Measurements from ENCODE around the gene JAKMIP1. TPM values are rescaled to one million over a fixed set of nuclear protein-coding genes. Genes with fewer than 3 reads are reported as not detected.
"Not testable (repeated sequence)": the region's sequence is repeated elsewhere in the genome, so short reads cannot be mapped to it uniquely, and the experiment has no call there.

The JAKMIP1 gene
- total RNA-seq, 1 donor from 2014 or later: 4.1 TPM

- DNase-seq (ENCODE audit: low spot score): no peak
Observed at GRCh38 chr4:6143603-6144181, 56.7 kb downstream of the JAKMIP1 start.

- DNase-seq (ENCODE audit: low spot score): no peak
Observed at GRCh38 chr4:6142935-6143602, 57.3 kb downstream of the JAKMIP1 start.

GRCh38 chr4:6142511-6142910 lies 57.8 kb downstream of the JAKMIP1 start:
- DNase-seq (ENCODE audit: low spot score): no peak

- no peak for DNase-seq (ENCODE audit: low spot score)
Observed at GRCh38 chr4:6141554-6141953, 58.8 kb downstream of the JAKMIP1 start.

GRCh38 chr4:6141021-6141420 lies 59.3 kb downstream of the JAKMIP1 start:
- not testable (repeated sequence) for DNase-seq (ENCODE audit: low spot score)

- DNase-seq (ENCODE audit: low spot score): no peak
Observed at GRCh38 chr4:6137747-6138135, 62.6 kb downstream of the JAKMIP1 start.

GRCh38 chr4:6137027-6137746 lies 63.2 kb downstream of the JAKMIP1 start:
- no peak for DNase-seq (ENCODE audit: low spot score)

- no peak for DNase-seq (ENCODE audit: low spot score)
Observed at GRCh38 chr4:6134612-6135220, 65.6 kb downstream of the JAKMIP1 start.

GRCh38 chr4:6132716-6133115 lies 67.6 kb downstream of the JAKMIP1 start:
- DNase-seq (ENCODE audit: low spot score): no peak

- DNase-seq (ENCODE audit: low spot score): no peak
Observed at GRCh38 chr4:6128221-6128850, 72.0 kb downstream of the JAKMIP1 start.

GRCh38 chr4:6126971-6127745 lies 73.2 kb downstream of the JAKMIP1 start:
- DNase-seq (ENCODE audit: low spot score): no peak

GRCh38 chr4:6125103-6125651 lies 75.2 kb downstream of the JAKMIP1 start:
- no peak for DNase-seq (ENCODE audit: low spot score)

GRCh38 chr4:6124386-6125102 lies 75.8 kb downstream of the JAKMIP1 start:
- DNase-seq (ENCODE audit: low spot score): no peak

GRCh38 chr4:6123976-6124375 lies 76.4 kb downstream of the JAKMIP1 start:
- DNase-seq (ENCODE audit: low spot score): no peak

- DNase-seq (ENCODE audit: low spot score): no peak
Observed at GRCh38 chr4:6123541-6123940, 76.8 kb downstream of the JAKMIP1 start.

- no peak for DNase-seq (ENCODE audit: low spot score)
Observed at GRCh38 chr4:6123116-6123515, 77.2 kb downstream of the JAKMIP1 start.

- DNase-seq (ENCODE audit: low spot score): no peak
Observed at GRCh38 chr4:6122496-6122895, 77.9 kb downstream of the JAKMIP1 start.

GRCh38 chr4:6121941-6122340 lies 78.4 kb downstream of the JAKMIP1 start:
- no peak for DNase-seq (ENCODE audit: low spot score)

GRCh38 chr4:6121276-6121850 lies 79.0 kb downstream of the JAKMIP1 start:
- no peak for DNase-seq (ENCODE audit: low spot score)

- DNase-seq (ENCODE audit: low spot score): no peak
Observed at GRCh38 chr4:6120361-6120760, 80.0 kb downstream of the JAKMIP1 start.

All from umbilical cord (tissue), 2 donors.